NB4 (cell line): ENCODE measurements around the gene CMIP.

Experiments used
- MYC ChIP-seq: IDR thresholded peaks from 2 replicates; pipeline ENCODE4 v1.6.1; 2011; ENCODE audit warnings: low read depth, low read length
- POLR2A ChIP-seq: IDR thresholded peaks from 2 replicates; pipeline ENCODE4 v1.6.1; 2011; ENCODE audit warnings: mild to moderate bottlenecking; ENCODE audit not compliant: insufficient read length; ENCODE audit errors: extremely low read depth
- TF ChIP-seq, protein P1 (sequence below): IDR thresholded peaks from one replicate; pipeline ENCODE4 v1.5.1; 2012; ENCODE audit warnings: low read depth, low read length

DNA sequence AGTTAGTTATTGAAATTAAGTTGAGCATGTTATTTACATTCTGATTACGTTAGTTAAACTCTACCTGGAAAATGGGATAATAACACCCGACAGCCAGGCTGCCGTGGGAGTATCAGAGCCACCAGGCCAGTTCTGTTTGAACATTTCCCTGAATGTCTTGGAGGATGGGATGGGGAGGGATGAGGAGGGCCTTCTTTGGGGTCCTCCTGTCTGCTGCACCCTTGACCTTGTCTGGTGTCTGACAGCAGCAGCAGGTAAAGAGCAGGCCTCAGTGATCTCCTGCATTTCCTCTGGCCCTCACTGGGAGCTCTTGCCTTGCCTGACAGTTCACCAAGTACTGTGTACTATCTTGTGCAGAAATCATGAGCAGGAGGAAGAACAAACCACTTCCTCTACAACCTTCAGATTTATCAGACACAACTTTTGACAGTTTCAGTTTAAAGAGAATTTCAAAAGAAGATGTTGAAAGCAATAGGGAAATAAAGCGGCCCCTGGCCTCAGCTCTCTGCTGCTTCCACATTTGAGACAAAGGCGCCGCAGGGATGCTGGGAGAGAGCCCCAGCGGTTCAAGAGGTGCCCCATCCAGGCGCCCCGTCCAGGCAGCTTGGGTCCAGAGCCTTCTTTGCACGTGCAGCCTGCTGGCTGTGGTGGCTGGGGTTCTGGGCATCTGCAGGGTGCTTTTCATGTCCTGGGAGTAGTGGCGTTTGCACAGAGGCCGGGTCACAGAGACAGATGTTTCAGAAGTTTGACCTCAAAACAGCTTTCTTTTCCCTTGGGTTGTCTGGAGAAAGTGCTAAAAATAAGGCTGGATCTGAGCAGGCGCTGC lies 25.3 kb downstream of the CMIP start:
- TF ChIP-seq, protein P1, sequence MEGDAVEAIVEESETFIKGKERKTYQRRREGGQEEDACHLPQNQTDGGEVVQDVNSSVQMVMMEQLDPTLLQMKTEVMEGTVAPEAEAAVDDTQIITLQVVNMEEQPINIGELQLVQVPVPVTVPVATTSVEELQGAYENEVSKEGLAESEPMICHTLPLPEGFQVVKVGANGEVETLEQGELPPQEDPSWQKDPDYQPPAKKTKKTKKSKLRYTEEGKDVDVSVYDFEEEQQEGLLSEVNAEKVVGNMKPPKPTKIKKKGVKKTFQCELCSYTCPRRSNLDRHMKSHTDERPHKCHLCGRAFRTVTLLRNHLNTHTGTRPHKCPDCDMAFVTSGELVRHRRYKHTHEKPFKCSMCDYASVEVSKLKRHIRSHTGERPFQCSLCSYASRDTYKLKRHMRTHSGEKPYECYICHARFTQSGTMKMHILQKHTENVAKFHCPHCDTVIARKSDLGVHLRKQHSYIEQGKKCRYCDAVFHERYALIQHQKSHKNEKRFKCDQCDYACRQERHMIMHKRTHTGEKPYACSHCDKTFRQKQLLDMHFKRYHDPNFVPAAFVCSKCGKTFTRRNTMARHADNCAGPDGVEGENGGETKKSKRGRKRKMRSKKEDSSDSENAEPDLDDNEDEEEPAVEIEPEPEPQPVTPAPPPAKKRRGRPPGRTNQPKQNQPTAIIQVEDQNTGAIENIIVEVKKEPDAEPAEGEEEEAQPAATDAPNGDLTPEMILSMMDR, result no peak
- TF ChIP-seq MYC (no peak), POLR2A (no peak)
